ENCODE results near the gene TP73. TPM values are rescaled to one million over a fixed set of nuclear protein-coding genes. Genes with fewer than 3 reads are reported as not detected.

Gene TP73
- total RNA-seq, 2 donors from 2014 or later = 5.1 to 15.1 TPM

GRCh38 chr1:3711381-3711779, 59.1 kb downstream of the TP73 start:
- no peaks in the 10 kb centered on the region for H3K36me3 ChIP-seq
- no peaks in the 10 kb centered on the region for H3K9me3 ChIP-seq
- intact Hi-C loops (cut with DNase I) = no loop called here
- no peak overlapping the region for H3K4me3 ChIP-seq
- peaks cover 5% of the 10 kb centered on the region for H3K27me3 ChIP-seq (replicated peaks; ENCODE audit: insufficient read depth)
- WGBS = 42% methylated on average over 8 of the region's 11 CpGs
- peaks cover 4% of the 10 kb centered on the region for H3K4me1 ChIP-seq (replicated peaks)
- no peak overlapping the region for H3K27ac ChIP-seq
- TF ChIP-seq POLR2A (IDR thresholded peaks at IDR 0.05) (no peak), CTCF (IDR thresholded peaks at IDR 0.05) (no peak), POLR2AphosphoS5 (IDR thresholded peaks at IDR 0.05) (no peak)
- no peak for DNase-seq (ENCODE audit: low spot score)

- Histone ChIP-seq H3K9me3 (no peaks in the 10 kb centered on the region), H3K4me1 (replicated peaks) (peaks cover 4% of the 10 kb centered on the region), H3K36me3 (no peaks in the 10 kb centered on the region), H3K27me3 (replicated peaks; ENCODE audit: insufficient read depth) (peaks cover 6% of the 10 kb centered on the region), H3K27ac (peak overlapping the region; percentile 60 to 71), H3K4me3 (no peak overlapping the region)
- DNase-seq (ENCODE audit: low spot score) = peak; percentile 57
- TF ChIP-seq POLR2AphosphoS5 (IDR thresholded peaks at IDR 0.05) = peak; percentile 78
- TF ChIP-seq CTCF (IDR thresholded peaks at IDR 0.05) = no peak
- intact Hi-C loops (cut with DNase I) = no loop called here
- WGBS = 47% methylated on average over 20 of the region's 24 CpGs
Measured at GRCh38 chr1:3711780-3712451, 59.6 kb downstream of the TP73 start.

GRCh38 chr1:3712573-3713535, 60.5 kb downstream of the TP73 start:
- peaks cover 4% of the 10 kb centered on the region for H3K4me1 ChIP-seq (replicated peaks)
- no peak for DNase-seq (ENCODE audit: low spot score)
- H3K36me3 ChIP-seq = no peaks in the 10 kb centered on the region
- peaks cover 7% of the 10 kb centered on the region for H3K27me3 ChIP-seq (replicated peaks; ENCODE audit: insufficient read depth)
- no peak for TF ChIP-seq CTCF (IDR thresholded peaks at IDR 0.05)
- TF ChIP-seq POLR2AphosphoS5 (IDR thresholded peaks at IDR 0.05) = no peak
- no peak for TF ChIP-seq POLR2A (IDR thresholded peaks at IDR 0.05)
- H3K4me3 ChIP-seq = no peak overlapping the region
- 56% methylated on average over 19 of the region's 19 CpGs for WGBS
- no peaks in the 10 kb centered on the region for H3K9me3 ChIP-seq
- H3K27ac ChIP-seq = peak overlapping the region; percentile 60 to 71
- intact Hi-C loops (cut with DNase I) = no loop called here

GRCh38 chr1:3713840-3714239, 61.5 kb downstream of the TP73 start:
- intact Hi-C loops (cut with DNase I) = no loop called here
- Histone ChIP-seq H3K4me3 (no peak overlapping the region), H3K36me3 (no peaks in the 10 kb centered on the region), H3K27ac (peak overlapping the region in 1 of 2 donors; percentile 71), H3K4me1 (replicated peaks) (no peaks in the 10 kb centered on the region), H3K27me3 (replicated peaks; ENCODE audit: insufficient read depth) (peaks cover 7% of the 10 kb centered on the region), H3K9me3 (no peaks in the 10 kb centered on the region)
- no peak for DNase-seq (ENCODE audit: low spot score)
- WGBS = 87% methylated on average over 7 of the region's 7 CpGs
- TF ChIP-seq POLR2AphosphoS5 (IDR thresholded peaks at IDR 0.05) = no peak
- no peak for TF ChIP-seq CTCF (IDR thresholded peaks at IDR 0.05)
- no peak for TF ChIP-seq POLR2A (IDR thresholded peaks at IDR 0.05)
